ENCODE data around the gene COMTD1.

Gene COMTD1
- total RNA-seq: 7.9 to 17.7 (median 12.9) reads per million in 3 experiments

DNA sequence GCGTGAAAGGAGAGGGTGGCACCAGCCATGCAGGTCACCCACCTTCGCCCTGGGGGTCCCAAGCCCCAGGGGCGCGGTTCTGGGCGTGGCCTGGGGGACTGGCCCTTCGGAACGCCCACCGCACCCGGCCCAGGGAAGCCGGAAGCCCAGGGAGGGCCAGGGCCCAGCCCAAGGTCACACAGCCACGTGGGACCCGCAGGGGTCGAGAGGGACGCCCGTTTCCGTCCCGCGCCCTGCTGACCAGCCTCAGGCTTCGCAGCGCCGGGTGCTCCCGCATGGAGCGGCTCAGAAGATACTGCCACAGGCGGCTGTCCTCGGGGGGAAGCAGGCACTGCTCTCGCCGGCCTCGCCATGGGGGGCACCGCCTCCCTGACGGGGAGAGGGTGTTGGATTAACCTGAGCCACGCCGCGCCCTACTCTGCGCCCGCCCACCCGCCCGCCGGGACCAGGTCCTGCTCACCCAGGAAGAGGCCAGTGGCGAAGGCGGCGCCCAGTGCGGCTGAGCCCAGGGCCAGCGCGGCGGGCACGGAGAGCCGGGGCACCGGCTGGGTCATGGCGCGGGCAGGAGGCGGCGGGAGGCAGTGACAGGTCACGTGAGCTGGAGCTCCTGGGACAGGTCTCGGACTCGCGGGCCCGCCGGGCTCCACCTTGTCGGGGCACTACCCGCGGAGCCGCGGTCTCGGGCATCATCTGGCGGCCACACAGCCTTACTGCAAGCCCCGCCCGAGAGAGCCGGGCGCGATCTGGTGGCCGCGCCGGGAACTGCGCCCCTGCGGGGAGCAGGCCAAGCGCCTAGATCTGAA is at the start of gene COMTD1:
TSS of gene COMTD1 (minus strand) at position 583 of the 803 bp plus-strand sequence. CDS start at position 554, 29 bp downstream.
- peak; percentile 89 for DNase-seq

DNA sequence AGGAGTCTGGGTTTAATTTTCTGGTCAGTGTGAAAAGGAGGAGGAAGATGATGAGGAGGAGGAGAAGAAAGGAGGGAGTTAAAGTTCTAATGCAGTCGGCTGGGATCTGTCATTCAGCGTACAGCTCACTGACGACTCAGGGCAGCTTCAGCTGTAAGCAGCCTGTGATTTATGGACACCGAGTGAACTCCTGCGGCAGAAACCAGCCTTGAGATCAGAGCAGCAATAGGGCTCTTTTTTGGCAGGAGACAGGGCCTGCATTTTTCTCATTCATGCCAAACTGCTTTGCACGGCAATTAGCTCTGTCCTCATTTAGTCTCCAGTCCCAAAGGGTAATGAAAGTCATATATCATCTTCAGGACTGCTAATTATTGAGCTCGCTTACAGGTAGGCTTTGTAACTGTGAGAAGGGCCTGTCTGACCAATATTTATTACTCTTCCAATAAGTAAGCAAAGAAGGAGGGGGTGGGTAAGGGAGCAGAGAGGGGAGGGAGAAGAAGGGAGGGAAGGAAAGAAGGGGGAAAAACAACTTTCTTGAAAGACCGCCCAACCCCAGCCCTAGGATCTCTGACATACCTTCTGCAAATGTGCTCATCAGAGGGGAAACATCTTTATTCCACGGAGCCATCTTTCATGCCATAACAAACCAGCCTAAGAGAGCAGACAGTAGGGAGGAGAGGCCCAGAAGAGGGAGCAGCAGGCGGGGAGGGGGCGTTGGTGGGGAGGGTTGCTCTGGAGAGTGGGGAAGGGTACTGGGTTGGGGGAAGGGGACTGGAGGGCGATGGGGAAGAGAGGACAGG is 48.1 kb upstream of the COMTD1 start:
- no peak for DNase-seq

DNA sequence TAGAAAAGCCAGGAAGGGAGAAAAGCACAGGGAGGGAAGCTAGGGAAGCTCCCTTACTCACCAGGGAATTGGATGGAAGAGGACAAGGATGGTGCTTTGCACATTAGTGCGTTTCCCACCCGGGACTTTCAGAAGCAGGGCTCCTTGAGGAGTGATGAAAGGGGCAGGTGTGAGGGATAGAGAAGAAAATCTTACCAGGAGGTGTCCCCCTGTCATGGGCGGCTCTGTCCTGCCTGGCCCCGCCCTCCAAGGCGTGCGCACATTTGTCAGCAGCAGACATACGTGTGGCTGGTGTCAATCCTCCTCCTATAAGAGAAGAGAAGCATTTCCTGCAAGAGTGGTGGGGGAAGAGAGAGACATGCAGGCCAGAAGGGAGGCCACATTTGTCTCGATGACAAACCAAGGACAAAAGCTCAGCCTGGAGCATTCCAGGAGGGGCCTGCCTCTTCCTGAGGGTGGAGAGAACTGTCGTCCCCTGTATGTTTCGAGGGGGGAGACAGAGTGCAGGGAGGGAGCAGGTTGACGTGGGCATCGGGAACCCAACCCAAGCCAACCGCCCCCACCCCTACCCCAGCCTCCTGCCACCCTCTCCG is 47.4 kb upstream of the COMTD1 start:
- DNase-seq: no peak

DNA sequence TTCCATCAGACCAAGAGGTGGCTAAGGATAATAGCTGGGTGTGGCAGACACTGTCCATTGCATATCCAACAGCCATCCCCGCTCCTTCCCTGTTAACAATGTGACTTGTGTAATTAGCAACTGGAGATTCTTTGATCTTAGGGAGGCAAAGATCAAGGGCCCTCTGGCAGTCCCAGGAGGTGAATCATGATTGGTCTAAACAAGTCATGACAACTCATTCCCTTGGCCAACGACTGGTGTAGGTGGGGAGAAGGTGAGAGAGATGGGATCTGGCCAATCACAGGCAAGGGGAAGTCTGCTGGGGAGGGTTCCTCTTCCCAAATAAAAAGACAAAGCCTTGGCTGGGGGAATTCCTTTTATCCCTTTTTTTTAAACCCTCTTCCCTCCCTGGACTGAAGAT is 46.2 kb upstream of the COMTD1 start:
- no peak for DNase-seq

DNA sequence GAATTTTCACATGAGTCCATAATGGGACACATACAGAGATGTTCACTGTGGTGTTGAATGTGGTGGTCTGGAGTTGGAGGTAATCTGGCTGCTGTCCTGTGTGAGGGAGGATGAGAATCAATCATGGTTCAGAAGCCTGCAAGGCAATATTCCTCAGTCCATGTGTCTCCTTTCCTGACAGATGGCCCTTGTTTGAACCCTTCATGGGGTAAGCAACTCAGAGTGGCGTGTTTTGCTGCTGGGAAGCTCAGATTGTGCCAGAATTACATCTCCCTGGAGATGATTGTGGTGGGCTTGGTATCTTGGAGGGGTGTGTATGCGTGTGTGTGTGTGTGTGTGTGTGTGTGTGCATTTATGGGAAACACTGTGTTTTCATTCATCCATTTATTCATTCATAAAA is 44.5 kb upstream of the COMTD1 start:
- no peak for DNase-seq

DNA sequence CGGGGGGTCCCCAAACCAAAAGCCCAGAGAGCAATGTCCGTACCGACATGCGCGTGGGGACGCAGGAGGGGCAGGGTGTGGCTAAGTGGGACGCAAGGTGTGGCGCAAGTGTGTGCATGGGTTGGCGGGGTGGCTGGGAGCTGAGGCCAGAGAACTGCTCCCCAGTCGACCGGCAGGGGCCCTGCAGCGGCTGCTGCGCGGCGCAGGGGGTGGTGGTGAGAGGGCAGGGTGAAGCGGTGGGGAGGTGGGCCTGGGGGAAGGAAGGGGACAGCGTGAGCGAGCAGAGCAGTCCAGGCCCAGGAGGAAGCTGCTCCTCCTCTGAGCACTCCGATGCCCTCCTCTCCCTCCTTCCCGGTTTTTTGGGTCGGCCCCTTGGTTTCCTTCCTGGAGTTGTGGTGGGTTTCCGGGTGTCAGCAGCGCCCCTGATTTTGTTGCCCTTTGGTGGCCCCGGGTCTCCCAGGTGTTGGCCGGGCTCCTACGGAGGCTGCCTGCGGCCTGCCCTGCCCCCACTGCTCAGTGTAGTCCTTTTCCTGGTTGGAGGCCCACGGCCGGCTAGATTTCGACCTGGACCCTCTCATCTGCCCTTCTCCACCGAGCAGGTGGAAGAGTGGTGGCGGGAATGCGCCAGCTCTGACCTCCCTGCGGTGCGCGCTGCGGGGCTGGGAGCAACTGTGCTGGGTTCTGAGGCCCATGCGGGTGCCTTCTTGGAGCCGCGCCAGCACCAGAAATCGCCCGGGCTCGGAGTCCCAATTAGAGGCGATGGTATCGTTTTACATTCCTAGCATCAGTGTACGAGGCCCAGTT is 40.5 kb upstream of the COMTD1 start:
- no peak for DNase-seq

DNA sequence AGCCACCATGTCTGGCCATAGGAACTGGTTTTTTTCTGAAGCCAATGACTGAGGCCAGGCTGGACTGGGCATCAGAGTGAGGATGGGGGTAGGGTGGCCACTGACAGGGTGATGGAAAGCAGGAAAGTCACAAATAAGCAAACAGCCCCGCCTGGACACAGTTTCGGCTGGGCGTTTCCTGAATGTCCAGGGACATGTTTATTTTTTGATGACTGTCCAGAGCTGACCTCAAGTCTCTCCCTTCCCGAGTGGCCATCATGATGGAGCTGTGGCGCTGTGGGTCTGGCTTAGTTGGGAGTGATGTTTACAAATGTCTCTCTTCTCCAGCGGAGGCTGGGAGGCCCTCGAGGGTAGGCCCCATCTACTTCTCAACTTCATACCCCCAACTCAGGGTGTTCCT is 37.1 kb upstream of the COMTD1 start:
- DNase-seq: no peak

DNA sequence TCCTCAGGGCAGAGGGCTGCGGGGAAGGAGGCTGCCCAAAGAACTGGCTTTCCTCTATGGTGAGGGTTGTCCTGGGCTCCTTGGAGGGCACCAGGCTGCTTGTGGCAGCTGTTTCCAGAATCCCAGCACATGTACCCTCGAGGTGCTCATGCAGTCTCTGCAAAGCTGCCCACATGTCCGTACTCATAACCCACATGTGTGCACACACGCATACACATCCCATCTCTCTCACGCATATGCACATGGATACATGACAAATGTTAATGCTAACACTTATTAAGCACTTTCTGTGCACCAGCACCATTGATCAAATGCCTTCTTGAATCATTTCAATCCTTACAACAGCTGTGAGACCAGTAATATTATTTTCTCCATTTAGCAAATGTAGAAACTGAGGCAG is 36.3 kb upstream of the COMTD1 start:
- no peak for DNase-seq

DNA sequence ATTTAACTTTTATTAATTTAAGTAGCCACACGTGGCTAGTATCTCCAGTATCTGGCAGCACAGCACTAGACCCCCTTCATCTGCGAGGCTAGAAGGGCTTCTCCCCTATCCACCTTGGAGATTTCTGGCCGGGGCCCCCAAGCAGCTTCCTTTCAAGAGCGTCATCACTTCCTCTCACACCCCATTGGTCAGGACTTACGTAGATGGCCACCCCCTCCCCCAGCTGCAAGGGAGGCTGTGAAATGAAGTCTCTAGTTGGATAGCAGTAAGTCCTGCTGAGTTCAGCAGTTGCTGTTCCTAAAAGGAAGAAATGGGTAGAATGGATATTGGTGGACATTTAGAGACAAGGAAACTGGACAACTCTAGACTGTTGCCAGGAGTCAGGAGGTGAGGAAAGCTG is 33.8 kb upstream of the COMTD1 start:
- no peak for DNase-seq

DNA sequence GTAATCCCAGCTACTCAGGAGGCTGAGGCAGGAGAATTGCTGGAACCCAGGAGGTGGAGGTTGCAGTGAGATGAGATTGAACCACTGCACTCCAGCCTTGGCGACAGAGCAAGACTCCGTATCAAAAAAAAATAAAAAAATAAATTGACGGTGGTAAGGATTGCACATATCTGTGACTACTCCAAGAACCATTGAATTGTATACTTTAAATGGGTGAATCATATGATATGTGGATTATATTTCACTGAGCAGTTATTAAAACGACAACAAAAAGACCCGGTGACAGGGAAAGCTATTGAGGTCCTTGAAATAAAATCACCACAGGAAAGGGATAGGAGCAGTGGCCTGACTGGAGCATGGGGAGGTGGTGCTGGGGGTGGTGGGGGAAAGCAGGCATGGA is 31.2 kb upstream of the COMTD1 start:
- no peak for DNase-seq

DNA sequence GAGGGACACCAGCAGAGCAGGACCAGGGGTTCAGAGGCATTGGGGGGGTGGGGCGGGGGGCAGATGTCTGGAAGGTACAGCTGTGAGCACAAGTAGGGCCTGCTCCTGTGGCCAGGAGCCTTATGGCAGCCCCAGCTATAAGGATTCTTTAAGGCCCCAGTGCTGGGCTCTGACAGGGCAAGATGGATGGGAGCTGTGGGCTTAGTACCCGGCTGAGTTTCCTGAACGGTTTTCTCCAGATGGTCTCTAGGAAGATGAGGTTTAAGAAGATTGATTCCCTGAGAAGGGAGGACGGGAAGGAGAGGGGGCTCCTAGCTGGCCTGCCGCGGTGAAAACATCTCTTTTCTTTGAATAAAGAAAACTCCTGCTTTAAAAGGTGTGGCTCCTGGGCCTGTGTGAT is 30.1 kb upstream of the COMTD1 start:
- DNase-seq: no peak

DNA sequence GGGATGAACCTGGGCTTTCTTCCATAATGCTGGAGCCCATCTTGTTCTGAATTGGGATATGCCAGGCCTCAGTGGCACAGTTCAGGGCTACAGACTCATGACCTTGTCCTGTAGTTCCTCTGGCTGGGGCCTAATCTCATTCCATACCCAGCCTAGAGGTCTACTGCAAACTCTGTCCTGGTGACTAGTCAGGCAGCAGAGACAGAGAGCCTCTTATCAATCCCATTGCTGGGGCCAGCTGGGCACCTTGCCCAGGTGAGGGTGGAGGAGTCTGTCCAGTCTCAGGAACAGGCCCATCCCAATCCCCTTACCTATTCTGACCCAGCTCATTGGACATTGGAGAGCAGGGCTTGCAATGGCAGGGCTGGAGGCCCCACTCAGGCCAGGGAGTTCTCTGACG is 28.0 kb upstream of the COMTD1 start:
- DNase-seq: no peak

DNA sequence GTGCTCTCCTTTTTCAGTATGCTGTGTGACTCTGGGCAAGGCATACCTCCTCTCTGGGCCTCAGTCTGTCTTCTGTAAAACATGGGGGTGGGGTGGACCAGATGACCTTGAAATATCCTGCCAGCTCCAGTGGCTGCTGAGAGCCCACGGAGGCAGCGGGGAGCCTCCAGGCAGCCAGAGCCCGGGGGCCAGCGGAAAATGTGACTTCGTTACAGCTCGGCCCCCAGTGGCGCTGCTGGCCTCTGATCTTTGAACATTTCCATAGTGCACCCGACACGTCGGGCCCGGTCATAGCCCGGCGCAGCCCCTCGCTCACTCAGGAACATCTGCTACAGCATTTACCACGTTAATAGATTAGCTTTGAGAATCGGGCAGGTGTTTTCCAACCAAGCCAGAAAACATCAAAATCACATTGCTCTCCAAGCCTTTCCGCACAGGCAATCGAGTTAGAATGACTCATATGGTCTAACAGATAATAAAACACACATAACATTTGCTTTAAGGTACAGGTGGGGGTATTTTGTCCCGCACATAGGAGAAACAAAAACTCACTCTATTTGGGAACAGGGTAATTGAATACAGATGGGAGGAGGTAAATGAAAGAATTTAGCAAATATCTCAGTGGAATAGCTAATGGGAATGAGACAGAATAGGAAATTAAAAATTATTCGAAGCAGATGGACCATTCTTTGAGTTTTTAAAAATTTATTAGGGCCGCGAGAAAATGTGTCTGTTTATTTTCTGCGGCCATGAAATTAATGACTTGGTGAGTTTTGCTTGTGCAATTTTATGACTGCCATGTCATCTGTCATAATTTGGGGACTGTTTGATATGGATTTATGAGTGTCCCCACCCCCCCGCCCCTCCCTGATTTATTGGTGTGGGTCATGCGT is 26.3 kb upstream of the COMTD1 start:
- no peak for DNase-seq

DNA sequence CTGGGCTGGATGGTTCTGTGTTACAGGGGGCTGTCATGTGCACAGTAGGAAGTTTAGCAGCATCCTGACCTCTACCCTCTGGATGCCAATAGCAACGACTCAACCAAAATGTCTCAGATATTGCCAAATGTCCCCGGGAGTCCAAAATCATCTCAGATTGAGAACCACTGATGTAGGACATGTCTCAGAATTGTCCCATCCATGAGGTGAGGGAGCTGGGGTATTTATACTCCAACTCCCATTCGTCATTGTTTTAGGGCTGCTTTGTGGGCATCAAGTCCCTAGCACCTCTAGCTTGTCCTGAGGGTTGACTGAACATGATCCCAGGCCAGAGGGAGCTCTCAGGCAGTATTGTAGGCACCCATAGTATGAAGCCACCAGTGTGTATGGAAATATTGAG is 25.2 kb upstream of the COMTD1 start:
- DNase-seq: no peak

DNA sequence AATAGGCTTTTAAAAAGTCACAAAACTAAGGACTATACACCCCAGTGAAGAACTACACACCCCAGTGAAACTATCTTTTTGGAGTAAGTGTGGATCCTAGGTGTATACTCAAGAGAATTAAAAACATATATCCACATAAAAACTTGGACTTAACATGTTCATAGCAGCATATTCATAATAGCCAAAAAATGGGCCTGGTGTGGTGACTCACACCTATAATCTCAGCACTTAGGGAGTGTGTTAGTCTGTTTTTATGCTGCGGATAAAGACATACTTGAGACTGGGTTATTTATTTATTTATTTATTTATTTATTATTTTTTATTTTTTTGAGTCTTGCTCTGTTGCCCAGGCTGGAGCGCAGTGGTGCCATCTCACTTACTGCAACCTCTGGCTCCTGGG is 19.0 kb upstream of the COMTD1 start:
- no peak for DNase-seq

DNA sequence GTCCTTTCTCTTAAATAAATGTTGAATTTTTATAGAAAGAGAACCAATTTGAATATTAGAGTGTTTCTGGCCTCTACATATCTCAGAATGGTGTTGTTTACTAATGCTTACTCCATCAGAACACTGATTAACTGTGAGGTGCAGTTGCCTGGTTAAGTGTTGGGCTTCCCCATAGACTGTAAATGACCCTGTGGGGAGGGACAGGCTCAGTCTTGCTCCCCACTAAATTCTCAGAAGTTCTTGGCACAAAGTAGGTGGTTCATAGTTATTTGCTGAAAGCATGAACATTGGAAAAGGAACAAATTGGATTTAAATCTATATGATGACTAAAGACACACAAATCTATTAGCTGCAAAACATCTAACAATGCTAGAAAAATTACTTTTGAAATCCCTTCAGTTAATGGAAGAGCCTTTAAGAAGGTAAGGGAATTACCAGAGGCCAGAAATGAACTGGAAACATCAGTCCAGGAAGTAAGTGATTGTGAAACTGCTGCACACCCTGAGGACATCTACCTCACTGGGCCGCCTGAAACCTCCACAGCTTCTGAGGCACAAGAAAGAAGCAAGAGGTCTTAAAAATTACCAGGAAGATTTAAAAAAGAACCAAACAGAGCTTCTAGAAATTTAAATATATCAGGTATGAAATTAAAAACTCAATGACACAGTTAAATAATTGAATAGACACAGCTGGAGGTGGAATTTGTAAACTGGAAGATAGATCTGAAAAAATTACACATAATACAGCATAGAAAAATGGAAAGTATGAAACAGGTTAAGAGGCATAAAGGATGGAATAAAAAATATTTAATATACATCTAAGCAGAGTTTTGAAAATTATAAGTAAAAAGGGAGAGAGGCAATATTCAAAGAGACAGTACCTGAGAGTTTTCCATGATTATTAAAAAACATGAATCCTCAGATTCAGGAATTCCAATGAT is 17.8 kb upstream of the COMTD1 start:
- no peak for DNase-seq

DNA sequence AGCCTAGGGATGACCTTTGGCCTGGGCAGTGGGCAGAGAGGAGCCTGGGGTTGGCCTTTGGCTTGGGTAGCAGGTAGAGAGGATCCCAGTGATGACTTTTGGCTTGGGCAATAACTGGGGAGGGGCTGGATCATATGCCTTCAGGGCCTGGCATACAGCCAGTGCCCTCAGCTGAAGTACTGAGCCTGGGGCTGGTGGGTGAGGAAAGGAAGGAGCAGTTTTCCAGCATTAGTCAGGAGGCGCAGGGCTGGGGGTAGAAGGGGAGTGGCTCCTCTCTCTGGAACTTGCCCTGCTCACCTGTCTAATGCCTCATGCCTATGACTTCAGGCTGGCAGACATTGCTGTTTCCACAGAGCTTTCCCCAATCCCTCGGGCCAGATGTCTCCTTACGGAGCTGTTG is 15.2 kb upstream of the COMTD1 start:
- DNase-seq: no peak

DNA sequence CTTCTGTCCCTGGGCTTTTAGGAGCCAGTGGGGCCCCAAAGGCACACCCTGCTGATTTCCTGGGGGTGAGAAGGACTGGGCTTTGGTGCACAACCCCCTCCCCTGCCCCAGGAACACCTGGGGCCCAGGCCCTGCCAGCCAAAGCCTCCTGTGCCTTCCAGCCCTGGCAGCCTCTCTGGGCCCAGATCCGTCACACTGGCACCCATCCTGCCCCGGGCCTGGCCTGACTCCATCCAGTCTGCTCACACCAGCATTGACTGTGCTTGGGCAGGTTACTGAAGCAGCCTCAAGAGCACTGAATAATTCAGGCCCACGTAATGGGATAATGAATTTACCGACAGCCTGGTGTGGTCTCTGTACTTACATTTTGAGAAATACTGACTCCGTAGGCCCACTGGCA is 12.0 kb upstream of the COMTD1 start:
- no peak for DNase-seq

DNA sequence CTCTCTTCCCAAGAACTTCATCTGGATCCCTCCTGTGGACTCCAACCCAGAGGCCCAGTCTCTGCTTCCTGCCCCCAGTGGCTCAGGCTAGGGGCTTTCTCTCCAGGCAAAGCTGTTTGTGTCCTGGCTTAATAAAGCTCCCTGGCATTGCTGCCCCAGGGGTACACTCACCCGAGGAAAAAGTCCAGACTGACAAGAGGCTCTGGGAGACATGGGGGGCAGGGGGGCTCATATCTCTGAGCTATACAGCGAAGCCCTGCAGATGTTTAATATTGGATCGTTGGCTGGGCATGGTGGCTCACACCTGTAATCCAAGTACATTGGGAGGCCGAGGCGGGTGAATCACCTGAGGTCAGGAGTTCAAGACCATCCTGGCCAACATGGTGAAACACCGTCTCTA is 10.7 kb upstream of the COMTD1 start:
- DNase-seq: no peak

DNA sequence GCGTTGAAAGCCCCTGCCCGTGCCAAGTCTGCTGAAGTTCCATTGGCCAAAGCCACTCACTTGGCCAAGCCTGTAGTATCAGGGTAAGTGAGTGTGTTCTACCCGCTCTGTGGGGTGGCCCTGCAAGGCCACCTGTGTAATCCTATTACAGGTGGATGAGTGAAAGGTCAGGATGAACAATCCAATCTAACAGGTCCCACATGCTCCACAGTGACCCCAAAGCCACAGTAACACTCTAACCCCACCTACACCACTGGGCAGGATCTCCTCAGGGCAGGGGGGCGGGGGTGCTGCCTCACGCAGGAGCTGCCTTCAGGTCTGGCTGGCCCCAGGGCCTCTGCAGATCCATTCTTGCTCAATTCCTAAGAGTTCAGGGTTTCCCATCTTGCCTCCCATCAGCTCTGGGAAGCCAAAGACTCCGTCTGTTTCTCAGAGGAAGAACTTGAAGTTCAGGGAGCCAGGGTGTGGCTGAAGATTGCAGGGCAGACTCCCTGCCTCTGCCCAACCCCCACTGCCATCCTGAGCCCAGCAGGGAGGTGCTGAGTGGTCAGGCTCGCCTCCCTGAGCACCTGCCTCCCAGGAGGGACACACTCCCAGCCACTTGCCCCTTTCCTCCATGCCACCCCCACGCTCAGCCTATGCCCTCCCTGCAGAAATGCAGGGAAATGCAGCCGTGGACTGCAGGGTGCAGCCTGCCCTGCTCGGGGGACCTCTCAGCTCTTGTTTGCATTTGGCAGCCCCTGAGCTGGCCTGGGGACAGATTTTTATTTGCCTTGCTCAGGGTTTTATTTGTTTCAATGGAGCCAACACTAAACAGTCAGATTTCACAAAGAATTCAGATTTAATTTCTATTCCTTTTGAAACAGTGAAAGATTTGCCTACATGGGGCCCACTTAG is 9.8 kb upstream of the COMTD1 start:
- DNase-seq: no peak
